Measurements from ENCODE around the gene LDB3.
"Not testable (repeated sequence)": the region's sequence is repeated elsewhere in the genome, so short reads cannot be mapped to it uniquely, and the experiment has no call there.

The LDB3 gene, protein sequence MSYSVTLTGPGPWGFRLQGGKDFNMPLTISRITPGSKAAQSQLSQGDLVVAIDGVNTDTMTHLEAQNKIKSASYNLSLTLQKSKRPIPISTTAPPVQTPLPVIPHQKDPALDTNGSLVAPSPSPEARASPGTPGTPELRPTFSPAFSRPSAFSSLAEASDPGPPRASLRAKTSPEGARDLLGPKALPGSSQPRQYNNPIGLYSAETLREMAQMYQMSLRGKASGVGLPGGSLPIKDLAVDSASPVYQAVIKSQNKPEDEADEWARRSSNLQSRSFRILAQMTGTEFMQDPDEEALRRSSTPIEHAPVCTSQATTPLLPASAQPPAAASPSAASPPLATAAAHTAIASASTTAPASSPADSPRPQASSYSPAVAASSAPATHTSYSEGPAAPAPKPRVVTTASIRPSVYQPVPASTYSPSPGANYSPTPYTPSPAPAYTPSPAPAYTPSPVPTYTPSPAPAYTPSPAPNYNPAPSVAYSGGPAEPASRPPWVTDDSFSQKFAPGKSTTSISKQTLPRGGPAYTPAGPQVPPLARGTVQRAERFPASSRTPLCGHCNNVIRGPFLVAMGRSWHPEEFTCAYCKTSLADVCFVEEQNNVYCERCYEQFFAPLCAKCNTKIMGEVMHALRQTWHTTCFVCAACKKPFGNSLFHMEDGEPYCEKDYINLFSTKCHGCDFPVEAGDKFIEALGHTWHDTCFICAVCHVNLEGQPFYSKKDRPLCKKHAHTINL

DNA sequence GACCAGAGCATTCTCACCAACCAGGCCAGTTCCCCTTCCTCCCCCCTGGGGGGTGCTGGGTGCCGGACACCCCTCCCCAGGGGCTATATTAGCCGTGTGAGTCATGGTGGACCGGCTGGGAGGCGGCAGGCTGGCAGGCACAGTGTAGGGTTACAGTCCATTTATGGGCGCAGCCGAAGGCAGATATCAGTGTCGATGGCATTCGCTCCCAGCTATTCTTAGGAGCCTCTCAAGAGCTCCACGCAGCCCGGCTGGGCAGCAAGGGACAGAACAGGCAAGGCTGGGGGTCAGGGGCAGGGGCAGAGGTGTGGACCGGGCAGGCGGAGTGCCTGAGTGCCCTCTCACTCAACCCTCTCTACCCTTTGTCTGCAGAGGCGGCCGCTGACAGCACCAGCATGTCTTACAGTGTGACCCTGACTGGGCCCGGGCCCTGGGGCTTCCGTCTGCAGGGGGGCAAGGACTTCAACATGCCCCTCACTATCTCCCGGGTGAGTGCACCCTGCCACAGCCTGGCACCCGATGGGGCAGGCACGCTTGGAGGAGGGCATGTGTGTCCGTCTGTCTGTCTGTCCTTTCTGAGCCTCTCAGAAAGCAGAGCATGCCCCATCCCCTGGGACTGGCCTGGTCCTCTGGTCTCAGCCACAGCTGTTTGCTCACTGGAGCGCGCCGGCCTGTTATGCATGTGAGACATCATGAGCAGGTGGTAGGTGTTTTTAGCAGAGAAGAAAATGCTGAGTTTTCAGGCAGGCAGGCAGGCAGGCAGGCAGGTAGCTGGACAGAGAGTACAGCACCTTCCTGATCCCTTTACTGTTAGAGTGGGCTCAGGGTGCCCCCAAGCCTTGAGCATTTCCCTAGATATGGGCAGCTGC lies at the start of gene LDB3:
Gene LDB3 (plus strand): TSS at position 215 of the 869 bp plus-strand sequence. CDS start 181 bp downstream, at position 396.
- DNase-seq, result no peak

DNA sequence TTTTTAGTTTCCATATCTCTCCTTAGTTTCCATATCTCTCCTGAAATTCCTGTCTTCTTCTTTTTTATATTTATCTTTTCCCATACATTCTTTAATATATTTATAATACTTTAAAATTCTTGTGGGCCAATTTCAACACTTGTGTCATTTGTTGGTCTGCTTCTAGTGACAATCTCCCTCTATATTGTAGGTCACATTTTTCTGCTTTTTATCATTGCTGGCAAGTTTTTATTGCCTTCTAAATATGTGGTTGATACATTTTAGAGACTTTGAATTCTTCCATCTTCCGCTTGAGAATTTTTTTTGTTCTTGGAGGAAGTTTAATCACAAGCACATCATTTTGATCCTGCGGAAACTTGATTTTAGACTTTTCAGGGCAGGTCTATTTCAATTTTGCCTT lies 40.0 kb upstream of the LDB3 start:
- DNase-seq, result no peak

DNA sequence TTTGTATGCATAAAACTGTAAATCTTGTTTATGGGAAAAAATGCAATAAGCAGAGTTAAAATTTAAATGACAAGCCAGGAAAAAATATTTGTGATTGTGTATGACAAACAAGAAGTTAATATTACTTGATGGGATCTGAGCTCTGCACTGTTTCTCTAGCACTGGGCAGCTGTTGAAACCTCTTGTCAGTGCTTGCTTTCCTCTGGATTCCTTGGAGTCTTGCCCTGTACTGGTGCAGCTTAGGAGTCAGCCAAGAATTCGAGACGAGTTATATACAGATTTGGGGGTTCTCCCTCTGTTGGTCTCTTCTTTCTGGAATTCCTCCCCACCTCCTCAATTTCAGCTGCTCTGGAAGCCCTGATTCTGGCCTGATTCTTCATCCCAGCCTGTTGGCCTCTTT lies 38.2 kb upstream of the LDB3 start:
- DNase-seq, result no peak

DNA sequence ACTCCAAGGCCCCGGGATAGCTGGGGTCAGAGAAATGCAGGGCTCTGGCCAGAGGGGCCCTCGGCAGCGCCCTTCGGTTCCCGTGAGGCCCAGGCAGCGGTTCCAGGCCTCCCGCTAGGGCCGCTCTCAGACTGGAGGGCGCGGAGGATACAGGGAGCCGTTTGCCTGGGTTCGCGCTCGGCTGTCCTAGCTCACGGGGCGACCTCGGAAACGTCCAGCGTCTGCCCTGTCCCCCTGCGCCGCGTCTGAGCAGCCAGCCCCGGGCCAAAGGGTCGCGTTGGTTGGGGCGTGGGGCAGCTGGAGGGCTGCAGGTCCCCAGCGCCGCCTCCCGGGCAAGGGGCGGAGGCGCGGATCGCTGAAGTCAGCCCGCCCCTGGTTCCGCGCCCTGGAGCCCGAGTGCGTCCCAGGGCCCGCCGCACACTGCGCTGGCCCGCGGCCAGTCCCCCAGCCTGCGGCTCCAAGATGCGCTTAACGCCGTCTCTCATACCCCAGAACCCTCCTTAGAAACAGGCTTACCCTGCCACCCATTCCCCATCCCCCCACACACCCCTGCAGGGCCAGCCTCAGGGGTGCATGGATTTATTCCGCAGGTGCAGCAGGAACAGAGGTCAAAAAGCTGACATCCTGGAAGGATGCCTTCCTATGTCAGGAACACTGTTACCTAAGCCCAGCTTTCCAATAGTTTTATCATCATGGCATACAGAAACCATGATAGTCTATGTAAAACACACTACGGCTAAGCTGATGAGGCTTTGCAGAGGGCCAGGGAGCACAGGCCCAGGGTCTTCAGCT lies 36.1 kb upstream of the LDB3 start:
- DNase-seq, result no peak

DNA sequence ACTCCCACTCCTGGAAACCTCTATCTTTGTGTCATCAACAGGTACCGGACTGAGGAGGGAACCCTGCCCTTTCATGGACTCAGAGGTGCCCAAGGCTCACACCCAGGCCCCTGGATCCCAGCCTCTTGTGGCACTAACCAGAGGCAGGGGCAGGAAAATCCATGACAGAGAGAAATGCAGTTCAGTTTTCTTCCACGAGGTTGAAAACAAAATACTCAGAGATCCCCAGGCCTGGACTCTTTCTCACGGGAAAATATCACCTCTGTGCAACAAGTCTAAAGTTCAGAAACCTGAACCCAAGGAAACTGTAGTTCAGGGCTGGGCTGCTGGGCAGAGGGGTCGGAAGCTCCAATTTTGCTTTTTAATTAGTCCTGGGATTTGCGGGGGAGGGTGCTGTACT lies 35.4 kb upstream of the LDB3 start:
- DNase-seq, result no peak

DNA sequence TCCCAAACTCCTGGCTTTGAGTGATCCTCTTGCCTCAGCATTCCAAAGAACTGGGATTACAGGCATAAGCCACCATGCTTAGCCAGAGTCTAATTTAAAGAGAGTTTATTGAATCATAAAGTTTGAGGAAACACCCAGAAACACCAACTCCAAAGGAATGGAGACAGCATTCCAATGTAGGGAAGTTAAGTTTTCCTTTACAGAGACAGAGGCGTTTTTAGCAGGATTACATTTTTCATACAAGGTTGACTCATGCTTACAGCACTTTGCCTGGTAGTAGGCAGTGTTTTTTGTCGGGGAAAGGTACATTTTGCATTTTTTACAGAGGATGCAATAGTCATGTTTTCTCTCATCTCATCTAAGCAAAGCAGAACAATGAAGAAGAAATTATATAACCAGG lies 32.9 kb upstream of the LDB3 start:
- no peak for DNase-seq

DNA sequence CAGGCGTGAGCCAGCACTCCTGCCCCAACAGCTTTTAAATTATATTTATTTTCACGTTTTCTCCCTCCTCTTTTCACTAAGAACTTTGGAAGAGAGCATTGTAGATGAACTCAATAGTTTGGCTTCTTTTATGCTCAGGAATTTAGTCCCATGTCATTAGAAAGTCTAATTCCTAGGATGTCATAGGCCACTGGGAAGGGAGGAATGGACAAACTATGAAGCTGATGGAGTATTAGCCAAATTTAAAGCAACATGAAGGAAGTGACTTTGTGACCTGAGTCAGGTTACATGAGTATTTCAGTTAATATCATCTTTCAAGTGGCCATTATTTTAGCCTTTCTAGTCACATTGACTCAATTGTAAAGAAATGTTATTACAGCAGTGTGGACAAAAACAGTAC lies 32.0 kb upstream of the LDB3 start:
- no peak for DNase-seq

DNA sequence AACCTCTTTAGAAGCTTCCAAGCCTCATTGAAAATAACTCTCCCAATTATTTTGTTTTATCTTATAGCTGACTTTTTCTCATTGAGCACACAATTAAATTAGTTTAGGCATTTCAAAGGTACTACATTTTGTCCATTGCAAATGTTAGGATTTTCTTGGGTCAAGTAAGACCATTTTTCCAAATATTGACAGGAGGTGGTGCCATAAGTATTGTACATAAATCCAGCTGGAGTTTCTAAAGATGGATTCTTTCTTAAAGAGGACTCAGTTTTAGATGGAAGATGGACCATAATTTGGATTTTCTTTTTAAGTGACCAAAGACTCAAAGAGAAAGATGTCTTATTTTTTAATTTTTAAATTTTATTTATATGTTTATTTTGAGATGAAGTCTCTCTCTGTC lies 26.3 kb upstream of the LDB3 start:
- no peak for DNase-seq

DNA sequence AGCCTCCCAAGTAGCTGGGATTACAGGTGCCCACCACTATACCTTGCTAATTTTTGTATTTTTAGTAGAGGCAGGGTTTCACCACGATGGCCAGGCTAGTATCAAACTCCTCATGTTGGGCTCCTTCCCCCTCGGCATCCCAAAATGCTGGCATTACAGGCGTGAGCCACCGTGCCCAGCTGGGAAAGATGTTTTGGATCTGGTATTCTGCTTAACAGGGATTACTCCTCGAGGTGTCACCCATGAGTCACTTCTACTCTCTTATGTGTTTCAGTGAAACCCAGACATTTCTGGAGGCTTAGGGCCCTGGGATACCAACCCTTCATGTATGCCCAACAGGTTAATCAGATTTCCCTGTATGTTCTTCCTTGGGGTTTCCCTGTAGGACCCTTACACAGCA lies 25.8 kb upstream of the LDB3 start:
- no peak for DNase-seq

DNA sequence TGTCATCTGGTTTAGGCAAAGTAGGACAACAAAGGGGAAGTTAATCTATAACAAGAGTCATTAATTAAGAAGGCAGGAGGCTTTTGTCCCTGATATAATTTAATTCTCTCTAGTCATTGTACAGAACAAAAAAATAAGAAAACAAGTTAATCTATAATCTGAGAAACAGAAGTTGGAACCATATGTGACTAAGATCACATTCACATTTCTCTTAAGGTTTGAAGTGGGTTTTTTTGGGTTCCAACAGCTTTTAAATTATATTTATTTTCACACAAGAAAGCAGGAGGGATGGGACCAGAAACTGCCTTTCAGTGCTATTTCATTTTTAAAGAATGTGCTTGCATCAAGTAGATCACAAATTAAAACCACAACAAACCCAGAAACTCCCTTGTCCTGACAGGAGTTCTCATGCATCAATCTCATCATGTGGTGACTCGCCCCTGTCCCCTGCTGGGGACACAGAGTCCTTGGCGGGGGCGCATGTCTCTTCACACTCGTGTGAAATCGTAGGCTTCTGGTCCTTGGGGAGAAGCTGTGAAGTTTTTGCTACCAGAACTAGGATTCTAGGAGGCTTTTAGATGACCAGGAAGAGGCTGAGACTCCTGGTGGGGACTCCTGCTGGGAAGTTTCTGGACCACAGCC lies 24.0 kb upstream of the LDB3 start:
- no peak for DNase-seq

DNA sequence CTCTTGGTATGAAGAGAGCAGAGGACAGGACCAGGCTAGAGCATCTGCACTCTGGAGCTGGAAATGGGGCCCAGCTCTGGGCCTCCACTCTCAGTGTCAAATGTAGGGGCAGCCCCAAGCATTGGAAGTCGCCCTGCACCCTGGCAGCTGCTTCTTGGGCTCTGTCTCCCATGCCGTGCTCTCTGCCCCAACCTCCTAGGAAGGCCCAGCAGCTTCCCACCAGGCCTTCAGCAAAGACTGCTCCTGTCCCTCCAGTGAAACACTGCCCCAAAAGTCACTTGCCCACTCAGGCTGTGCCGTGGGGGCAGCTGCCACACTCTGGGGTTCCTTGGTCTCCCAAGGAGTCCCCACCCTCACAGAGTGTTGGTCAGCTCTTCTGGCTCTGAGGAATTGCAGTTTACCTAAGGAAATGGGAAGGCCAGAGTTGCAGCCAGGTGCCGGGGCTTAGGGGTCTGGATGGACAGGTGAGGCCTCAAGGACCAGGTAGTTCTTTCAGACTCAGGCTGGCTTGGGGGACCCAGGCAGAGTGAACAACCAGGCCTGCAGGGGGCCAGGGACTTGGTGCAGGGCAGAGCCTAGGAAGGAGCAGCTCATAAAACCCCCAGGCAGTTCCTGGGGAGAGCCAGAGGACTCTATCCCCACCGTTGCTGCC lies 23.4 kb upstream of the LDB3 start:
- DNase-seq, result no peak

DNA sequence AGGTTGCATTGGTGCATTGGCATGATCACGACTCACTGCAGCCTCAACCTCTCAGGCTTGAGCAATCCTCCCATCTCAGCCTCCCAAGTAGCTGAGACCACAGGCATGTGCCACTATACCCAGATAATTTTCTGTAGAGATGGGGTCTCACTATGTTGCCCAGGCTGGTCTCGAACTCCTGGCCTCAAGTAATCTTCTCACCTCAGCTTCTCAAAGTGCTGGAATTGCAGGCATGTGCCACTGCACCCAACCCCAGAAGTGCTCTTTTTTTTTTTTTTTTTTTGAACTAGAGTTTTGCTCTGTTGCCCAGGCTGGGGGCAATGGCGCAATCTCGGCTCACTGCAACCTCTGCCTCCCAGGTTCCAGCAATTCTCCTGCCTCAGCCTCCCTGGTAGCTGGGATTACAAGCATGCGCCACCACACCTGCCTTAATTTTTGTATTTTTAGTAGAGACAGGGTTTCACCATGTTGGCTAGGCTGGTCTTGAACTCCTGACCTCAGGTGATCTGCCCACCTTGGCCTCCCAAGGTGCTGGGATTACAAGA lies 22.6 kb upstream of the LDB3 start:
- DNase-seq, result not testable (repeated sequence)

DNA sequence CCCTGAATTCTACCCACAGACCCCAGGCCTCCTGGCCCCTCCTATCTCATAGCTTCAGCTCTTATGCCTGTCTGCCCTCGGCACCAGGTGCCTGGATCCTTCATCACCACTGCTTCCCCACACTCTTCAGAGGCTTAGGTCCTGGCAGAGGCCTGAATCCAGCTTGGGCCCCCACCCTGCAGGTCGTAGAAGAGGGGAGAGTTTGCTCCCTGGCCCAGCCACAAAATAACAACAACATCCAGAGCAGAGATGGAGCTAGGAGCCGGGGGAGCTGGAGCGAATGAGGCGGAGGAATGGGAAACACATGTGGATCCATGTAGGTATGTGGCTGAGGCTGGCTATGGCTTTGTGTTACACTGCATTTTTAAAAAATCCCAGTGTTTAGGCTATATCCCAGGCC lies 21.8 kb upstream of the LDB3 start:
- no peak for DNase-seq

DNA sequence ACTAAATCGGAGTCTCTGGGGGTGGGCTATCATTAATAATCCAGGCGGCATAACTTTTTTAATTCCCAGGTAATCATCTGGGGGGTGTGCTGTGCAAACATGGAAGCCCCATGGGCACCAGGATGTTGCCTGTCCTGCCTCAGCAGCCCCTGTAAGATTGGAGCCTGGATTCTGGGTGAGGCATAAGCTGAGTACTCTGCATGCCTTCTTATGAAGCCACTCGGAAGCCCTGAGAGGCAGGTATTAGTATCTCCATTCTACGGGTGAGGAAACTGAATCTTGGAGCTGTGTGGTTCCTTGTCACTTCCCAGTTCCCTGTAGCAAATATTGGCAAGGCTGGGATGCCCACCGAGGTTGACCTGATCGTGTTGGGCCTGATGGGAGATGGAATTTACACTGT lies 21.4 kb upstream of the LDB3 start:
- no peak for DNase-seq

DNA sequence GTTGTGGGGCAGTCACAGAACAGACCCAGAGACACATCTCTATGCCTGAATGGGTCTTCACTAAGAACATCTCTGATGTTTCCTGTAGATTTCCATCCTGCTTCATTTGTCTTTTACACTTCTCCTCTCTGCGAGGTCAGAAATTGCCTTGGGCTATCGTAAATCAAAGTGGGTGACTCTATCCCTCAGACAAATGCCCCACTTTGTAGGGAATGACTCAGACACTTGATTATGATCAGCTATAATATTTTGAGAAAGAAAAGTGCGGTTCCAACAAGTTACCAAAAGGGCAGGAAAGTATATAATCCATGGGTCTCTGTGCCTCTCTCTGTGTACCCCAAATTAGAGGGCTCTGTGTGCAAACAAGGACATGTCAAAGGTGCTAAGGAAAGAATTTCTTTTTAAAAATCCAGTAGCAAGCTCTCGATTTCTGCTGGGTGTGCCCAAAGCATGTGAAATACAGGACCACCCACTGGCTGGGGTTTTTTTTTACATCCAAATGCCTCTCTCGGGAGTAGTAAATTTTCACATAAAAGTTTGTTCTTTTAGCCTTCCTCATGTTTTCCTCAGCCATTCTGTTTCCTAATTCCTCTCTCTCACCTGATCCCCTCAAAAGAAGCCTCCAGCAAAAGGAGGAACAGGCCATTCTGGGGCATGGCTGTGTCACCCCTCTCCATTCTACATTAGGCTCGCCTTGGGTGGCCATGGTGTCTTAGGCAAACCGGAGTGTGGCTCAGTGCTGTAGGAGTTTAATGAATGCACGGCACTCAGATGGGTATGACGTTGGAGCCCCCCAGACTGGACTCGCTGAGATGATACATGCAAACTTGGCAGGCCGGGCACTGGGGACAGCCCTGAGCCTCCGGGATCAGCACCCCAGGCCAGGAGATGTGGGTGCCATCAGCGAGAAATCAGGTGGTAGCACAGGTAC lies 20.3 kb upstream of the LDB3 start:
- no peak for DNase-seq

DNA sequence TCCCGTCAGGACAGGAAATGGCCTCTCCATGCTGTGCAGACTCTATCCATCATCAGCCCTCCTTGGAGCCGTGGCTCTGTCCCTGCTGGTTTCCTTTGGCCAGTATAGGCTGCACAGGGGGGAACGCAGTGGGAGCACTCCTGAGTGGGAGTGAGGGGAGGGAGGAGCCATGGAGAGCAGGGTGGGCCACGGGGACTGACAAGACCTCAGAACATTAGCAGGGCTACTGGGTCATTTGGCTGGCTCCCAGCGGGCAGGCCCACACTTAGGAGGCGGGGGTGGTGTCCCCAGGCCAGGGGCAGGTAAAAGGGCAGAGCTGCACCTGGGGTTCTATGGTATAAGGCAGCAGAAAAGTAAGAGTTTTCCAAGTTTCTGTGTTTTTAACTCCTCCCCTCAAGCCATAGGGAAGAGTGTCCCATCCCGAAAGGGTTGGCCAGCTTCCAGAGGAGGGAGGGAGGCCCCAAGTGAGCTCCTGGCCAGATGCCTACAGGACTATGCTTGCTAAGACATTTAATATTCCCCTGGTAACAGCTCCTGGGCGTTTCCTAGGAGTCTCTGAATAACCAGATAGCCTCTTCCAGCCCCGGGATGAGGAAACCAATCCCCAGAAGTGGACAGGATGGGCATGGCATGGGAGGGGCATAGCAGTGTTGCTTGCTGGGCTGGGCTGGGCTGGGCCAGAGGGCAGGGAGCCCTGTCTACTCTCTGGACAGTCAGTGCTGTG lies 19.4 kb upstream of the LDB3 start:
- DNase-seq, result no peak

DNA sequence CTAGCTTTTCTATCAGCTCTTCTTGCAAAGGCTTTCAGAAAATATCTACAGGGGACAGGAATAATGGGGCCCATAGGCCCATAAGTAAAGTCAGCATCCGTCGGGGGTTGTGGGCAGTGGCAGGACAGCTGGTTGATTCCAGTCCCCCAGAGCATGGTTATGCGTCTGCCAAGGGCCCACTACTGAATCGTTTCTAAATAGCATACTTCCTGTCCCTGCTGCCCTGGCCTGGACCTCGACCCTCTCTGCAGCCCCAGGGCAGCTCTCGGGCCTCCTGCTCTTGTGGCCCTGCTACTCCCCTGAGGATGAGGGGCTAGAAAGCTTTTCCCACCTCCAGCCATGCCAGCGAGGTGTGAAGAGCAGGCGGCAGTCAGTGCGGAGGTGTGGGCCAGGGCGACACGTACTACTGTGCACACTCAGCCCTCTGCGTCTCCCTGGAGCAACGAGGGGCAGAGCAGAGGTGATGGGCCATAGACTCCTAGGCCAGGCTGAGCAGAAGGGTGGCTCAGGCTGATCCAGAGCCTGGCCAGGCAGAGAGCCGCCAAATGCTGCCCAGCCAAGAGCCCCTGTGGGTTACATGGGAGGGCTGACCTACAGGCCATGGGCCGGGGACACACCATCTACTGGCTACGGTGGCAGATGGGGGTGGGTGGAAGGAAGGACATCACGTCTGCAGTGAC lies 18.7 kb upstream of the LDB3 start:
- no peak for DNase-seq

DNA sequence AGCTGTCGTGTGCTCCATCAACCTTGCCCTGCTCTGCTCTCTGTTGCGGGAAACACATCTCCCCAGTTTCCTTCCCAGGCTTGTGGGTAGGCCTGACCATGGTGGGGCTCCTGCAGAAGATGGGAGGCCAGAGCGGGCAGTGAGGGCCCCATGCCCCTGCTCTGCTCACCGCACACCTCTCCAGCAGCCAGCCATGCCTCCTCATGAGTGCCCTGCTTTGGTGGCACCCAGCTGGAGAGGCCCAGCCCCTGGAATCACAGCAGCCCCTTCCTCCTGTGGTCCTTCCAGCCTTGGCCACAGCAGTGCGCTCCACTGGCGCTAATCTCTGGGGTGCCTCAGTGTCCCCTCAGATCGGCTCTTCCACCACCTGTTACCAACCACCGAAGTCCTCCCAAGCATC lies 18.2 kb upstream of the LDB3 start:
- no peak for DNase-seq

DNA sequence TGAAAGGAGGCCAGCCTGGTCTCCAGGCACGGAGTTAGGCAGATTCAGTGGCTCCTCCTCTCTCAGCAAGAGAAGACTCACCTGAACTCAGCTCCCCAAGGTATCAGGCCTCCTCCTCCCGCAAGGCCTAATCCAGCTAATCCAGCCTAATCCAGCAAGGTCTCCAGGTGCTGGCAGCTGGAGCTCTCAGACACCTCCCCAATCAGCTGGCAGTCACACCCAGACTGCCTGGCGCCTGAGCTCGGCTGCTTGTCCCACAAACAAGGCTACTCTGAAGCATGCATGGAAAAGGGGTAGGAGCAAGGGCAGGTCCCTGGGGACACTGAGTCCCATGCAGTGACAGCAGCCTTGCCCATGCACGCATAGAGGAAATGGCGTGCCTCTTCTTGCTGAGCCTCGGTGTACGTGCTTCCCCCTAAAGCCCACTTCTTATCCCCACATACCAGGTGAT lies 17.3 kb upstream of the LDB3 start:
- no peak for DNase-seq

All from CD4-positive, alpha-beta T cell treated with Interleukin-4 for 4 hours (primary cell).